Measurements from ENCODE around the gene KRTAP10-10. TPM values are rescaled to one million over a fixed set of nuclear protein-coding genes. Genes with fewer than 3 reads are reported as not detected.
A peak's percentile ranks its signal among the peaks of the same experiment; 100 is the strongest.
"Not testable (repeated sequence)": the region's sequence is repeated elsewhere in the genome, so short reads cannot be mapped to it uniquely, and the experiment has no call there.

KRTAP10-10 gene
- total and polyA plus RNA-seq, 5 donors: not detected

- Histone ChIP-seq H3K4me3 (ENCODE audit: low read length) (no peak overlapping the region), H3K4me1 (ENCODE audit: control insufficient read depth, insufficient read depth, low read length) (no peaks in the 10 kb centered on the region), H3K9me3 (ENCODE audit: control insufficient read depth, low read length) (no peaks in the 10 kb centered on the region), H3K27me3 (ENCODE audit: control insufficient read depth, insufficient read depth) (peaks cover 2% of the 10 kb centered on the region), H3K27ac (ENCODE audit: low read length) (no peak overlapping the region)
- ATAC-seq (no peak), DNase-seq (no peak)
- intact Hi-C loops (cut with DNase I): no loop called here
- WGBS: 88% methylated on average over 13 of the region's 13 CpGs
Measured at GRCh38 chr21:44677881-44678280, 40.7 kb downstream of the KRTAP10-10 start.

DNA sequence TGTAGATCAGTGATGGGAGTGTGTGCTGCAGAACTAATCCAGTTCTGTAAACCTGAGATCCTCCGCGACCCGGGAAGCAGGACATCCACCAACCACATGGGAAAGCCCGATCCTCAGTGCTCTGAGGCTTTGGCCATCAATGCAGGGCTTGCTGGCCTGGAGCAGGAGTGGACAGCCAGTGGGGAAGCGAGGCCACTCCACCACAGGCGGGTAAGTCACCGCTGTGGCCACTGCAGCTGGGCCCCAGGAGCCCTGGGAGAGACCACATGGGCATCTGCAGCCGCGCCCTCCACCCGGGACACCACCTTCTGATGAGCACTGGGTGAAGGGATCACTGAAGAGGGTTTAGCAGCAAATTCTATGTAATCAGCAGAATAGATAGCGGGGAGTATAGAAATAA is 44.0 kb downstream of the KRTAP10-10 start:
- no peak overlapping the region for H3K27ac ChIP-seq (ENCODE audit: low read length)
- H3K9me3 ChIP-seq (ENCODE audit: control insufficient read depth, low read length): no peaks in the 10 kb centered on the region
- DNase-seq (no peak), ATAC-seq (no peak)
- no peak overlapping the region for H3K4me3 ChIP-seq (ENCODE audit: low read length)
- no peaks in the 10 kb centered on the region for H3K27me3 ChIP-seq (ENCODE audit: control insufficient read depth, insufficient read depth)
- no peaks in the 10 kb centered on the region for H3K4me1 ChIP-seq (ENCODE audit: control insufficient read depth, insufficient read depth, low read length)
- WGBS: 68% methylated on average over 11 of the region's 11 CpGs
- intact Hi-C loops (cut with DNase I): no loop called here

GRCh38 chr21:44681861-44682579 is 44.9 kb downstream of the KRTAP10-10 start, which contains the start of gene KRTAP12-1:
Gene KRTAP12-1, minus strand, starts transcription at chr21:44682163. Its CDS starts 40 bp downstream, at chr21:44682123.
- 65% methylated on average over 23 of the region's 23 CpGs for WGBS
- ATAC-seq: peak; percentile 44 to 61
- DNase-seq: no peak
- no peaks in the 10 kb centered on the region for H3K27me3 ChIP-seq (ENCODE audit: control insufficient read depth, insufficient read depth)
- intact Hi-C loops (cut with DNase I): no loop called here
- no peak within 1 kb of the TSS for H3K27ac ChIP-seq (ENCODE audit: low read length)
- H3K4me3 ChIP-seq (ENCODE audit: low read length): no peak within 1 kb of the TSS
- no peaks in the 10 kb centered on the region for H3K9me3 ChIP-seq (ENCODE audit: control insufficient read depth, low read length)
- no peaks in the 10 kb centered on the region for H3K4me1 ChIP-seq (ENCODE audit: control insufficient read depth, insufficient read depth, low read length)

GRCh38 chr21:44682580-44683151 is 45.5 kb downstream of the KRTAP10-10 start:
- intact Hi-C loops (cut with DNase I): no loop called here
- ATAC-seq (no peak), DNase-seq (no peak)
- WGBS: 73% methylated on average over 15 of the region's 15 CpGs
- no peak overlapping the region for H3K27ac ChIP-seq (ENCODE audit: low read length)
- no peaks in the 10 kb centered on the region for H3K27me3 ChIP-seq (ENCODE audit: control insufficient read depth, insufficient read depth)
- H3K4me1 ChIP-seq (ENCODE audit: control insufficient read depth, insufficient read depth, low read length): no peaks in the 10 kb centered on the region
- H3K4me3 ChIP-seq (ENCODE audit: low read length): no peak overlapping the region
- H3K9me3 ChIP-seq (ENCODE audit: control insufficient read depth, low read length): no peaks in the 10 kb centered on the region

- no peaks in the 10 kb centered on the region for H3K27me3 ChIP-seq (ENCODE audit: control insufficient read depth, insufficient read depth)
- no peak for ATAC-seq
Measured at GRCh38 chr21:44684077-44684476, 46.9 kb downstream of the KRTAP10-10 start.

GRCh38 chr21:44684483-44684882 is 47.3 kb downstream of the KRTAP10-10 start:
- Histone ChIP-seq H3K27ac (ENCODE audit: low read length) (no peak overlapping the region), H3K27me3 (ENCODE audit: control insufficient read depth, insufficient read depth) (no peaks in the 10 kb centered on the region), H3K9me3 (ENCODE audit: control insufficient read depth, low read length) (no peaks in the 10 kb centered on the region), H3K4me1 (ENCODE audit: control insufficient read depth, insufficient read depth, low read length) (no peaks in the 10 kb centered on the region), H3K4me3 (ENCODE audit: low read length) (no peak overlapping the region)
- intact Hi-C loops (cut with DNase I): no loop called here
- DNase-seq (no peak), ATAC-seq (no peak)
- 62% methylated on average over 6 of the region's 6 CpGs for WGBS

More at GRCh38 chr21:44684077-44684476, 46.9 kb downstream of the KRTAP10-10 start:
- Histone ChIP-seq H3K27ac (ENCODE audit: low read length) (no peak overlapping the region), H3K9me3 (ENCODE audit: control insufficient read depth, low read length) (no peaks in the 10 kb centered on the region), H3K4me1 (ENCODE audit: control insufficient read depth, insufficient read depth, low read length) (no peaks in the 10 kb centered on the region), H3K4me3 (ENCODE audit: low read length) (no peak overlapping the region)
- WGBS: 70% methylated on average over 7 of the region's 7 CpGs
- intact Hi-C loops (cut with DNase I): no loop called here
- DNase-seq: no peak

DNA sequence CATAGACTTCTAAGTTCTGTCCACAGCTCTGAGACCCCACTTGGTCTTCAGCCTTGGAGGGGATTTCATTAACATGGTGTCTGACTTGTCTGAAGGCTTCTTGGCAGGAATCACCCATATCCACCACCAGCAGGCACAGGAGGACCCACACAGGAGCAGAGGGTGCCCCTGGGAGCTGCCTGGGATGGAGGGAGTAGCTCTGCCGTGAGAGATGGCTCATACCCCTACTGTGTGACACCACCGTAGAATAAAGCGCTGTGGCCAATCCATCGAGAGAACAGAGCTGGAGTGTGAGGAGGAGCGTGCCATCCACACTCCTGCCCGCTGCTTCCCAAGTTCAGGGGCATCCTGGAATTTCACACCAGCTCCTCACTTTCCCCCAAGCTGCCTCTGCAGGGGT is 47.9 kb downstream of the KRTAP10-10 start:
- H3K9me3 ChIP-seq (ENCODE audit: control insufficient read depth, low read length); intact Hi-C loops (cut with DNase I); DNase-seq; H3K27ac ChIP-seq (ENCODE audit: low read length); ATAC-seq; H3K27me3 ChIP-seq (ENCODE audit: control insufficient read depth, insufficient read depth); H3K4me1 ChIP-seq (ENCODE audit: control insufficient read depth, insufficient read depth, low read length); H3K4me3 ChIP-seq (ENCODE audit: low read length): not testable (repeated sequence)
- WGBS: 66% methylated on average over 6 of the region's 6 CpGs

- no peaks in the 10 kb centered on the region for H3K27me3 ChIP-seq (ENCODE audit: control insufficient read depth, insufficient read depth)
- H3K9me3 ChIP-seq (ENCODE audit: control insufficient read depth, low read length): no peaks in the 10 kb centered on the region
- no peak overlapping the region for H3K27ac ChIP-seq (ENCODE audit: low read length)
- 32% methylated on average over 14 of the region's 14 CpGs for WGBS
- DNase-seq: no peak
- ATAC-seq: no peak
- intact Hi-C loops (cut with DNase I): no loop called here
- no peak overlapping the region for H3K4me3 ChIP-seq (ENCODE audit: low read length)
- no peaks in the 10 kb centered on the region for H3K4me1 ChIP-seq (ENCODE audit: control insufficient read depth, insufficient read depth, low read length)
Measured at GRCh38 chr21:44686000-44686781, 49.0 kb downstream of the KRTAP10-10 start.

- H3K27ac ChIP-seq (ENCODE audit: low read length): no peak overlapping the region
- H3K4me3 ChIP-seq (ENCODE audit: low read length): no peak overlapping the region
- ATAC-seq (no peak), DNase-seq (no peak)
- no peaks in the 10 kb centered on the region for H3K4me1 ChIP-seq (ENCODE audit: control insufficient read depth, insufficient read depth, low read length)
- WGBS: 65% methylated on average over 25 of the region's 25 CpGs
- H3K9me3 ChIP-seq (ENCODE audit: control insufficient read depth, low read length): no peaks in the 10 kb centered on the region
- intact Hi-C loops (cut with DNase I): no loop called here
- no peaks in the 10 kb centered on the region for H3K27me3 ChIP-seq (ENCODE audit: control insufficient read depth, insufficient read depth)
Measured at GRCh38 chr21:44686843-44687561, 49.8 kb downstream of the KRTAP10-10 start.

DNA sequence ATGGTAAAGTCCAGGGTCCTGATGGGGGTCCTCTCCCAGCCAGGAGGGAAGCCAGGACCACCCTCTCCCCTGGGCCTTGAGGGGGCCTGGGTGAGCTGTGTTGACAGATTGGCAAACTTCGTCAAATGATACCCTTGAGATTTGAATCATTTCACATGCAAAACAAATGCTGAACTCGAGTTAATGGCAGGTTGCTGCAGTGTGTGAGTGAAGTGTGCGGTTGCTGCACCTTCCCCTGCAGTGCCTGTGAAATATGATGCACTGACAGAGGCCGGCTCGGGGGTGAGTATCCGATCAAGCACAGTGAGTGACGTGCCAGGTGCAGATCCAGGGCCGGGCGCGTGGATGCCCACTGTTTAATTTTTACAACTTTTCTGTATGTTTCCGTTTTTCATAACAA is 50.5 kb downstream of the KRTAP10-10 start:
- no peak for ATAC-seq
- no peaks in the 10 kb centered on the region for H3K9me3 ChIP-seq (ENCODE audit: control insufficient read depth, low read length)
- intact Hi-C loops (cut with DNase I): no loop called here
- H3K4me1 ChIP-seq (ENCODE audit: control insufficient read depth, insufficient read depth, low read length): no peaks in the 10 kb centered on the region
- H3K27me3 ChIP-seq (ENCODE audit: control insufficient read depth, insufficient read depth): no peaks in the 10 kb centered on the region
- no peak overlapping the region for H3K27ac ChIP-seq (ENCODE audit: low read length)
- no peak for DNase-seq
- WGBS: 64% methylated on average over 11 of the region's 11 CpGs
- H3K4me3 ChIP-seq (ENCODE audit: low read length): no peak overlapping the region
